Measurements from ENCODE around the gene TCHH. TPM values are rescaled to one million over a fixed set of nuclear protein-coding genes. Genes with fewer than 3 reads are reported as not detected.

The TCHH gene
- total RNA-seq, 3 donors from 2014 or later: under 0.01 to 3.0 (median 0.15) TPM

DNA sequence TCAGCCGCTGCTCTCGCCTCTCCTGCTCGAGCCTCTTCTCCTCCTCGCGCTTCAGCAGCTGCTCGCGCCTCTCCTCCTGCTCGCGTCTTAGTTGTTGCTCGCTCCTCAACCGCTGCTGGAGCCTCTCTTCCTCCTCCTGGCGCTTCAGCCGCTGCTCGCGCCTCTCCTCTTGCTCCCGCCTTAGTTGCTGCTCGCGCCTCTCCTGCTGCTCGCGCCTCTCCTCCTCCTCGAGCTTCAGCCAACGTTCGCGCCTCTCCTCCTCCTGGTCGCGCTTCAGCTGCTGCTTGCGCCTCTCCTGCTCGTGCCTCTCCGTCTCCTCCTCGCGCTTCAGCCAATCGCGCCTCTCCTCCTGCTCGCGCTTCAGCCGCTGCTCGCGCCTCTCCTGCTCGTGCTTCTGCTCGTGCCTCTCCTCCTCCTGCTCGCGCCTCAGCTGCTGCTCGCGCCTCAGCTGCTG is 3.7 kb downstream of the TCHH start:
- H3K36me3 ChIP-seq: no peaks in the 10 kb centered on the region
- no peak overlapping the region for H3K27ac ChIP-seq
- H3K27me3 ChIP-seq: peaks cover 6 to 96% of the 10 kb centered on the region in 2 donors
- intact Hi-C loops (cut with DNase I; ENCODE audit: low total_unique reads): no loop called here
- no peaks in the 10 kb centered on the region for H3K9me3 ChIP-seq
- DNase-seq (ENCODE audit: low spot score in 2 of 2): no peak
- peak overlapping the region; percentile 44 to 67 (median 48) for H3K4me3 ChIP-seq
- TF ChIP-seq, protein P1, sequence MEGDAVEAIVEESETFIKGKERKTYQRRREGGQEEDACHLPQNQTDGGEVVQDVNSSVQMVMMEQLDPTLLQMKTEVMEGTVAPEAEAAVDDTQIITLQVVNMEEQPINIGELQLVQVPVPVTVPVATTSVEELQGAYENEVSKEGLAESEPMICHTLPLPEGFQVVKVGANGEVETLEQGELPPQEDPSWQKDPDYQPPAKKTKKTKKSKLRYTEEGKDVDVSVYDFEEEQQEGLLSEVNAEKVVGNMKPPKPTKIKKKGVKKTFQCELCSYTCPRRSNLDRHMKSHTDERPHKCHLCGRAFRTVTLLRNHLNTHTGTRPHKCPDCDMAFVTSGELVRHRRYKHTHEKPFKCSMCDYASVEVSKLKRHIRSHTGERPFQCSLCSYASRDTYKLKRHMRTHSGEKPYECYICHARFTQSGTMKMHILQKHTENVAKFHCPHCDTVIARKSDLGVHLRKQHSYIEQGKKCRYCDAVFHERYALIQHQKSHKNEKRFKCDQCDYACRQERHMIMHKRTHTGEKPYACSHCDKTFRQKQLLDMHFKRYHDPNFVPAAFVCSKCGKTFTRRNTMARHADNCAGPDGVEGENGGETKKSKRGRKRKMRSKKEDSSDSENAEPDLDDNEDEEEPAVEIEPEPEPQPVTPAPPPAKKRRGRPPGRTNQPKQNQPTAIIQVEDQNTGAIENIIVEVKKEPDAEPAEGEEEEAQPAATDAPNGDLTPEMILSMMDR (IDR thresholded peaks at IDR 0.05): no peak
- TF ChIP-seq POLR2A (IDR thresholded peaks at IDR 0.05) (no peak), POLR2AphosphoS5 (IDR thresholded peaks at IDR 0.05) (no peak)
- H3K4me1 ChIP-seq: peaks cover 0 to 10% of the 10 kb centered on the region in 2 donors

DNA sequence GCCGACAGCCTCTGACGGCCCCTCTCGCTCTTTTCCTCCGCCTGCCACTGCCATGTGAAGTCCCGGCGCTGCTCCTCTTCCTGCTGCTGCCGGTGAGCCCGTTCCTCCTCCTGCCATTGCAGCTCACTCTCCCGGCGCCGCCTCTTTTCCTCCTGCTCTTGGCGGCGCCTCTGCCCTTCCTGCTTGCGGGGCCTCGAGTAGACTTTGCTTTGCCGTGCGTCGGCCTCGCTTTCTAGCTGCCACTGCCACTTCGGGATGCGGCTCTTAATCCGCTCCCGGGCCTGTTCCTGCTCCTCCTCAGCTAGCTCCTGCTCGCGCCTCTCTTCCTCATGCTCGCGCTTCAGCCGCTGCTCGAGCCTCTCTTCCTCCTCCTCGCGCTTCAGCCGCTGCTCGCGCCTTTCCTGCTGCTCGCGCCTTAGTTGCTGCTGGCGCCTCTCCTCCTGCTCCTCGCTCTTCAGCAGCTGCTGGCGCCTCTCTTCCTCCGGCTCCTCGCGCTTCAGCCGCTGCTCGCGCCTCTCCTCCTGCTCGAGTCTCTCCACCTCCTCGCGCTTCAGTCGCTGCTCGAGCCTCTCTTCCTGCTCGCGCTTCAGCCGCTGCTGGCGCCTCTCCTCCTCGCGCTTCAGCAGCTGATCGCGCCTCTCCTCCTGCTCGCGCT is 4.3 kb downstream of the TCHH start:
- peaks cover 0 to 10% of the 10 kb centered on the region in 2 donors for H3K4me1 ChIP-seq
- intact Hi-C loops (cut with DNase I; ENCODE audit: low total_unique reads): no loop called here
- H3K36me3 ChIP-seq: no peaks in the 10 kb centered on the region
- H3K4me3 ChIP-seq: peak overlapping the region; percentile 44 to 67 (median 48)
- no peak for TF ChIP-seq POLR2A (IDR thresholded peaks at IDR 0.05)
- TF ChIP-seq POLR2AphosphoS5 (IDR thresholded peaks at IDR 0.05): no peak
- TF ChIP-seq, protein P1 (IDR thresholded peaks at IDR 0.05): no peak
- DNase-seq (ENCODE audit: low spot score in 2 of 2): no peak
- H3K27me3 ChIP-seq: peaks cover 6 to 96% of the 10 kb centered on the region in 2 donors
- H3K27ac ChIP-seq: no peak overlapping the region
- H3K9me3 ChIP-seq: no peaks in the 10 kb centered on the region

DNA sequence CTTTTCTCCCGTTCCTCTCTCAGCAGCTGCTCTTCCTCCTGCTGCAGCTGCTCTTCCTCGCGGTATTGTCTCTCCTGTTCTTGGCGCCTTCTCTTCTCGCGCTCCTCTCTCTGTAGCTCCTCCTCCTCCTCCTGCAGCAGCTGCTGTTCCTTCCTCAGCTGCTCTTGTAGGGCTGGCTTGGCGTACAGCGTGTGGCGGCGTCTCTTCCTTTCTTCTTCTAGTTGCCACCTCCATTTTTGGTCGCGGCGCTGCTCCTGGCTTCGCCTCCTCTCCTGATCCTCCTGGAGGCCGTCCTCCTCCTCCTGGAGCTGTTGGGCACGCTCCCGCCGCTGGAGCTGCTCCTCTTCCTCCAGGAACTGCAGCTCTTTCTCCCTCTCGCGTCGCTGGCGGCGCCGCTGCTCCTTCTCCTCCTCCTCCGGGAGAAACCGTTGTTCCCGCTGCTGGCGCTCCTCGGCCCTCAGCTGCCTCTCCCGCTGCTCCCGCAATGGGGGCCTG is 4.8 kb downstream of the TCHH start:
- H3K4me3 ChIP-seq: peak overlapping the region; percentile 44 to 67 (median 48)
- intact Hi-C loops (cut with DNase I; ENCODE audit: low total_unique reads): no loop called here
- DNase-seq (ENCODE audit: low spot score in 2 of 2): no peak
- TF ChIP-seq, protein P1 (IDR thresholded peaks at IDR 0.05): no peak
- TF ChIP-seq POLR2A (IDR thresholded peaks at IDR 0.05): no peak
- no peak for TF ChIP-seq POLR2AphosphoS5 (IDR thresholded peaks at IDR 0.05)
- no peak overlapping the region for H3K27ac ChIP-seq
- H3K9me3 ChIP-seq: no peaks in the 10 kb centered on the region
- H3K27me3 ChIP-seq: peaks cover 6 to 96% of the 10 kb centered on the region in 2 donors
- H3K36me3 ChIP-seq: no peaks in the 10 kb centered on the region
- H3K4me1 ChIP-seq: peaks cover 0 to 10% of the 10 kb centered on the region in 2 donors

DNA sequence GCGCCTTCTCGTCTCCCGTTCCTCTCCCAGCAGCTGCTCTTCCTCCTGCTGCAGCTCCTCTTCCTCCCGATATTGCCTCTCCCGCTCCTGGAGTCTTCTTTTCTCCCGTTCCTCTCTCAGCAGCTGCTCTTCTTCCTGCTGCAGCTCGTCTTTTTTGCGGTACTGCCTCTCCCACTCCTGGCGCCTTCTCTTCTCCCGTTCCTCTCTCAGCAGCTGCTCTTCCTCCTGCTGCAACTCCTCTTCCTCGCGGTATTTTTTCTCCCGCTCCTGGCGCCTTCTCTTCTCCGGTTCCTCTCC is 5.3 kb downstream of the TCHH start:
- Histone ChIP-seq H3K4me3 (peak overlapping the region; percentile 44 to 67 (median 48)), H3K27ac (no peak overlapping the region), H3K27me3 (peaks cover 6 to 96% of the 10 kb centered on the region in 2 donors), H3K36me3 (no peaks in the 10 kb centered on the region), H3K9me3 (no peaks in the 10 kb centered on the region), H3K4me1 (peaks cover 0 to 10% of the 10 kb centered on the region in 2 donors)
- no peak for DNase-seq (ENCODE audit: low spot score in 2 of 2)
- intact Hi-C loops (cut with DNase I; ENCODE audit: low total_unique reads): no loop called here
- TF ChIP-seq, protein P1 (IDR thresholded peaks at IDR 0.05): no peak
- TF ChIP-seq POLR2AphosphoS5 (IDR thresholded peaks at IDR 0.05): no peak
- no peak for TF ChIP-seq POLR2A (IDR thresholded peaks at IDR 0.05)

DNA sequence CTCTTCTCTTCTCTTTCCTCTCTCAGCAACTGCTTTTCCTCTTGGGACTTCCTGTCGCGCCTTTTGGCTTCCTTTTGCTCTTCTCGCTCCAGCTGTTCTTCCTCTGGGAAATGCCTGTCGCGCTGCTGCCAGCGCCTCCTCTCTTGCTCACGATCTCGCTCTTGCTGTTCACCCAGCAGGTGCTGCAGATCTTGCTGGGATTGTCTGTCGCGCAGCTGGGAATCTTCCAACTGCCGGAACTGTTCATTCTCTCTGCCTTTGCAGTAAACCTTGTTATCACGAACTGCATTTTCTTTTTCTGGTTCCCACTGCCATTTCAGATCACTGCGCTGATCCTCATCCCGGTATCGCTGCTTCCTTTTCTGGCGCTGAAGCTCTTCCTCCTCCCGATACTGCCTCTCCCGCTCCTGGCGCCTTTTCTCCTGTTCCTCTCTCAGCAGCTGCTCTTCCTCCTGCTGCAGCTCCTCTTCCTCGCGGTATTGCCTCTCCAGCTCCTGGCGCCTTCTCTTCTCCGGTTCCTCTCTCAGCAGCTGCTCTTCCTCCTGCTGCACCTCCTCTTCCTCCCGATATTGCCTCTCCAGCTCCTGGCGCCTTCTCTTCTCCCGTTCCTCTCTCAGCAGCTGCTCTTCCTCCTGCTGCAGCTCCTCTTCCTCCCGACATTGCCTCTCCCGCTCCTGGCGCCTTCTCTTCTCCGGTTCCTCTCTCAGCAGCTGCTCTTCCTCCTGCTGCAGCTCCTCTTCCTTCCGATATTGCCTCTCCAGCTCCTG is 5.8 kb downstream of the TCHH start:
- Histone ChIP-seq H3K27me3 (peaks cover 6 to 96% of the 10 kb centered on the region in 2 donors), H3K4me3 (peak overlapping the region; percentile 44 to 67 (median 48)), H3K36me3 (no peaks in the 10 kb centered on the region), H3K27ac (no peak overlapping the region), H3K9me3 (no peaks in the 10 kb centered on the region), H3K4me1 (peaks cover 0 to 10% of the 10 kb centered on the region in 2 donors)
- intact Hi-C loops (cut with DNase I; ENCODE audit: low total_unique reads): no loop called here
- TF ChIP-seq POLR2A (IDR thresholded peaks at IDR 0.05): no peak
- TF ChIP-seq, protein P1 (IDR thresholded peaks at IDR 0.05): no peak
- no peak for TF ChIP-seq POLR2AphosphoS5 (IDR thresholded peaks at IDR 0.05)
- DNase-seq (ENCODE audit: low spot score in 2 of 2): no peak

Data from breast epithelium (tissue), 4 donors.